Measurements from ENCODE around the gene PDAP1.
"Not testable (repeated sequence)": the region's sequence is repeated elsewhere in the genome, so short reads cannot be mapped to it uniquely, and the experiment has no call there.

Gene PDAP1

GRCh38 chr7:99408379-99409191 lies at the start of gene PDAP1, which contains the start of gene BUD31:
TSS of gene PDAP1 (minus strand) at chr7:99408597. CDS start at chr7:99408548, 49 bp downstream.
TSS of gene BUD31 (plus strand) at chr7:99408969. CDS start at chr7:99411093, 2,124 bp downstream.
- peak; percentile 96 for DNase-seq (ENCODE audit: low spot score)

GRCh38 chr7:99457650-99458493 lies 49.5 kb upstream of the PDAP1 start:
- no peak for DNase-seq (ENCODE audit: low spot score)

GRCh38 chr7:99457050-99457649 lies 48.8 kb upstream of the PDAP1 start:
- no peak for DNase-seq (ENCODE audit: low spot score)

- DNase-seq (ENCODE audit: low spot score) = no peak
These were observed 47.9 kb upstream of the PDAP1 start for GRCh38 chr7:99456288-99456687.

GRCh38 chr7:99455874-99456273 lies 47.5 kb upstream of the PDAP1 start:
- DNase-seq (ENCODE audit: low spot score) = no peak

- DNase-seq (ENCODE audit: low spot score) = no peak
These were observed 44.7 kb upstream of the PDAP1 start for GRCh38 chr7:99453105-99453504.

GRCh38 chr7:99452541-99452940 lies 44.1 kb upstream of the PDAP1 start:
- no peak for DNase-seq (ENCODE audit: low spot score)

GRCh38 chr7:99451936-99452335 lies 43.5 kb upstream of the PDAP1 start:
- DNase-seq (ENCODE audit: low spot score) = peak; percentile 66

GRCh38 chr7:99449326-99449725 lies 40.9 kb upstream of the PDAP1 start:
- no peak for DNase-seq (ENCODE audit: low spot score)

GRCh38 chr7:99448855-99449254 lies 40.5 kb upstream of the PDAP1 start:
- DNase-seq (ENCODE audit: low spot score) = no peak

GRCh38 chr7:99447943-99448342 lies 39.5 kb upstream of the PDAP1 start:
- no peak for DNase-seq (ENCODE audit: low spot score)

GRCh38 chr7:99446096-99446495 lies 37.7 kb upstream of the PDAP1 start:
- DNase-seq (ENCODE audit: low spot score) = no peak

- DNase-seq (ENCODE audit: low spot score) = no peak
These were observed 31.8 kb upstream of the PDAP1 start for GRCh38 chr7:99440195-99440594.

- DNase-seq (ENCODE audit: low spot score) = peak; percentile 96
These were observed 30.4 kb upstream of the PDAP1 start, which contains the start of the genes CPSF4 and PTCD1 for GRCh38 chr7:99438573-99439480. TSS of gene CPSF4 (plus strand) at chr7:99438943. CDS start at chr7:99439083, 140 bp downstream. TSS of gene PTCD1 (minus strand) at chr7:99438798. CDS start at chr7:99435242, 3,556 bp downstream.

GRCh38 chr7:99437946-99438572 lies 29.7 kb upstream of the PDAP1 start:
- DNase-seq (ENCODE audit: low spot score) = no peak

- no peak for DNase-seq (ENCODE audit: low spot score)
These were observed 24.8 kb upstream of the PDAP1 start for GRCh38 chr7:99433158-99433557.

- DNase-seq (ENCODE audit: low spot score) = not testable (repeated sequence)
These were observed 23.6 kb upstream of the PDAP1 start for GRCh38 chr7:99431756-99432540.

- DNase-seq (ENCODE audit: low spot score) = no peak
These were observed 21.4 kb upstream of the PDAP1 start for GRCh38 chr7:99429756-99430155.

GRCh38 chr7:99428972-99429566 lies 20.7 kb upstream of the PDAP1 start:
- DNase-seq (ENCODE audit: low spot score) = no peak

Measured in Ammon's horn (tissue), 1 donor.